HCT116 (cell line): Measurements from ENCODE around the gene CHKA. TPM values are rescaled to one million over a fixed set of nuclear protein-coding genes. Genes with fewer than 3 reads are reported as not detected.

Source experiments
- ATAC-seq: fragments of 200-7000 bp; cut with Tn5 transposase; 2 replicates; pipeline ENCODE4 v1.9.1; 2020; ENCODE audit warnings: mild to moderate bottlenecking, moderate library complexity
- BruUV-seq: library from RNA; stranded (reverse); fragments of 400-500 nt; replicated peaks from 2 replicates; lab custom pipeline; 2021; lab: Mats Ljungman, UMichigan
- CTCF ChIA-PET: fragments of 300-600 bp; sonication (Branson Sonifier 250); formaldehyde crosslinking; loops from one replicate; lab custom pipeline; 2021; ENCODE audit warnings: antibody characterized with exemption; lab: Charles Lee
- POLR2A ChIA-PET: fragments of 300-600, 350-600 bp; sonication (Branson Sonifier 250); formaldehyde crosslinking; loops from one replicate; lab custom pipeline; 2021; ENCODE audit warnings: antibody characterized with exemption; lab: Charles Lee
- RAD21 ChIA-PET, 2 experiments: fragments of 300-600 bp; sonication (Branson Sonifier 250); formaldehyde crosslinking; loops; one replicate each; lab custom pipeline; 2023; ENCODE audit warnings: low total read pairs in 2 of 2; ENCODE audit not compliant: uncharacterized antibody in 2 of 2, unreplicated experiment in 2 of 2, low non-redundant PET in 1 of 2; lab: Charles Lee
- DNase-seq: peaks from one replicate; pipeline ENCODE4 v3.0.0-alpha.2; 2010; ENCODE audit warnings: low read depth, low spot score
- H2AFZ ChIP-seq: fragments of 200-600 bp; shearing (Covaris generic), sonication (generic); 2 replicates; pipeline ENCODE4 v1.6.1; 2017; ENCODE audit warnings: low read depth, mixed run types, mixed read lengths, antibody characterized with exemption, low read length; ENCODE audit not compliant: poor library complexity, severe bottlenecking
- H3K27ac ChIP-seq: 2 replicates; pipeline ENCODE4 v1.5.1; 2012; ENCODE audit warnings: low read depth, low read length
- H3K27me3 ChIP-seq: fragments of 200-600 bp; sonication (generic); 2 replicates; pipeline ENCODE4 v1.6.1; 2016; ENCODE audit warnings: mixed run types, low read length, mixed read lengths; ENCODE audit not compliant: insufficient read depth
- H3K36me3 ChIP-seq, 2 experiments: fragments of 200-500 bp in 1 of 2; fragments of 200-600 bp in 1 of 2; sonication (Bioruptor generic) in 1 of 2; sonication (generic) in 1 of 2; 2 replicates each; pipeline versions ENCODE4 v1.5.1 to v1.6.1; 2014 to 2016; ENCODE audit warnings: low read length in 2 of 2, inconsistent platforms in 1 of 2, mixed read lengths in 1 of 2, mixed run types in 1 of 2; ENCODE audit not compliant: insufficient read depth in 2 of 2, control insufficient read depth in 1 of 2
- H3K4me1 ChIP-seq, 2 experiments: fragments of 200-600 bp in 1 of 2; sonication (generic) in 1 of 2; 2 replicates each; pipeline versions ENCODE4 v1.5.1 to v1.6.1; 2012 to 2017; ENCODE audit warnings: low read length in 2 of 2, inconsistent platforms in 1 of 2, mild to moderate bottlenecking in 1 of 2, mixed read lengths in 1 of 2, mixed run types in 1 of 2, moderate library complexity in 1 of 2; ENCODE audit not compliant: insufficient read depth in 2 of 2, control insufficient read depth in 1 of 2
- H3K4me2 ChIP-seq: fragments of 200-600 bp; sonication (generic); 2 replicates; pipeline ENCODE4 v1.6.1; 2017; ENCODE audit warnings: mixed run types, low read length, mixed read lengths
- H3K4me3 ChIP-seq, 2 experiments: fragments of 200-600 bp in 1 of 2; sonication (generic) in 1 of 2; replicated peaks in 1 of 2; 2 replicates each; pipeline ENCODE4 v1.5.1; 2011 to 2016; ENCODE audit warnings: low read length in 2 of 2, control low read depth in 1 of 2, low read depth in 1 of 2, mild to moderate bottlenecking in 1 of 2, mixed read lengths in 1 of 2, mixed run types in 1 of 2
- H3K79me2 ChIP-seq: fragments of 200-600 bp; sonication (generic); 2 replicates; pipeline ENCODE4 v1.6.1; 2017; ENCODE audit warnings: mild to moderate bottlenecking, mixed run types, low read length, moderate library complexity, mixed read lengths; ENCODE audit not compliant: insufficient read depth
- H3K9ac ChIP-seq: fragments of 200-600 bp; sonication (generic); 2 replicates; pipeline ENCODE4 v1.6.1; 2016; ENCODE audit warnings: low read length, mixed read lengths
- H3K9me2 ChIP-seq: fragments of 200-600 bp; sonication (generic), shearing (Covaris generic); 2 replicates; pipeline ENCODE4 v1.6.1; 2017; ENCODE audit warnings: mixed run types, mild to moderate bottlenecking, moderate library complexity; ENCODE audit not compliant: insufficient read depth
- H3K9me3 ChIP-seq, 2 experiments: fragments of 200-500 bp in 1 of 2; fragments of 200-600 bp in 1 of 2; sonication (Bioruptor generic) in 1 of 2; sonication (generic) in 1 of 2; 2 replicates each; pipeline ENCODE4 v1.6.1; 2014 to 2017; ENCODE audit warnings: low read length in 2 of 2, mixed read lengths in 2 of 2, inconsistent platforms in 1 of 2, low read depth in 1 of 2, mild to moderate bottlenecking in 1 of 2, mixed run types in 1 of 2, moderate library complexity in 1 of 2; ENCODE audit not compliant: control insufficient read depth in 1 of 2, insufficient read depth in 1 of 2
- H4K20me1 ChIP-seq: fragments of 200-600 bp; sonication (generic), shearing (Covaris generic); 2 replicates; pipeline ENCODE4 v1.6.1; 2017; ENCODE audit warnings: mixed run types, mild to moderate bottlenecking, moderate library complexity; ENCODE audit not compliant: insufficient read depth
- CBX3 ChIP-seq: IDR thresholded peaks from 2 replicates; pipeline ENCODE4 v1.6.1; 2012; ENCODE audit warnings: low read depth
- EGR1 ChIP-seq: IDR thresholded peaks from 2 replicates; pipeline ENCODE4 v1.6.1; 2012; ENCODE audit warnings: low read depth
- EZH2 ChIP-seq: fragments of 200-600 bp; sonication (generic); IDR thresholded peaks from 2 replicates; pipeline ENCODE4 v1.6.1; 2017; ENCODE audit warnings: antibody characterized with exemption, mixed run types
- EZH2phosphoT487 ChIP-seq: fragments of 200-600 bp; IDR thresholded peaks from 2 replicates; pipeline ENCODE4 v1.6.1; 2018; ENCODE audit warnings: antibody characterized with exemption, borderline replicate concordance
- POLR2A ChIP-seq: IDR thresholded peaks from 2 replicates; pipeline ENCODE4 v1.7.0; 2011; ENCODE audit warnings: borderline replicate concordance; ENCODE audit not compliant: insufficient read depth, insufficient read length; ENCODE audit errors: extremely low read depth
- POLR2AphosphoS5 ChIP-seq: IDR thresholded peaks from 2 replicates; pipeline ENCODE4 v1.6.1; 2011; ENCODE audit warnings: mild to moderate bottlenecking, low read depth, low read length, moderate library complexity
- RAD21 ChIP-seq: IDR thresholded peaks from 2 replicates; pipeline ENCODE4 v1.6.1; 2012; ENCODE audit warnings: low read depth, mild to moderate bottlenecking
- SIN3A ChIP-seq: IDR thresholded peaks from 2 replicates; pipeline ENCODE4 v1.6.1; 2012; ENCODE audit warnings: low read depth
- TCF7L2 ChIP-seq: IDR thresholded peaks from 2 replicates; pipeline ENCODE4 v1.7.0; 2011; ENCODE audit warnings: borderline replicate concordance, inconsistent platforms; ENCODE audit not compliant: insufficient read depth, insufficient read length; ENCODE audit errors: extremely low read depth
- YY1 ChIP-seq: IDR thresholded peaks from 2 replicates; pipeline ENCODE4 v1.6.1; 2011; ENCODE audit warnings: low read length, low read depth, moderate library complexity, mild to moderate bottlenecking; ENCODE audit not compliant: insufficient replicate concordance; ENCODE audit errors: extremely low read depth
- ZNF274 ChIP-seq: fragments of 200-500 bp; sonication (Bioruptor generic); IDR thresholded peaks from 2 replicates; pipeline ENCODE4 v1.6.1; 2014; ENCODE audit warnings: mild to moderate bottlenecking, low read depth, low read length, inconsistent platforms
- intact Hi-C: fragments of 100-400 bp; cut with micrococcal nuclease; formaldehyde crosslinking; loops from 2 replicates; pipeline ENCODE4 v1.10.0; 2022
- total RNA-seq: library from RNA; stranded (reverse); gene quantifications from one replicate; pipeline ENCODE4 v1.2.1, GENCODE V29; 2021; ENCODE audit not compliant: unreplicated experiment
- TF ChIP-seq, protein P1 (sequence below): IDR thresholded peaks from 2 replicates; pipeline ENCODE4 v1.6.1; 2011; ENCODE audit warnings: mild to moderate bottlenecking, low read length, moderate library complexity; ENCODE audit not compliant: insufficient replicate concordance; ENCODE audit errors: extremely low read depth

Gene CHKA
- total RNA-seq, 1 experiment from 2014 or later, result 33.1 TPM

DNA sequence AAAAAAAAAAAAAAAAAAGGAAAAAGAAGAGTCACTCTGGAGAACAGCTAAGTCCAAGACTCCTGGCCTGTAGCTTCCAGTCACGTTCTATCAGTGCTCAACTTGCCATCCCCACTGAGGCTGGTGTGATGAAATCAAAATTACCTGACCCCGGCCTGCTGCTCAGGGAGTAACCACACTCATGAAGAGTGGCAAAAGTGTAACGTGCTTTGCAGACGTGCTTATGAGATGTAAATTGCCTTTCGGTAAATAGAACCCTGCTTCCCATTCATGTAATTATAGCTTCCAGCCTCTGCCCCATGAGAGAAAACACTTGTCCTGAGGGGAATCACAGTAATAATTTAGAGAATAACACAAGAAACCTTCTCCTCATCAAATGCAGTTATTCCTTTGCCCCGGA is 28.2 kb upstream of the CHKA start:
- Histone ChIP-seq H3K9me3 (no peaks in the 10 kb centered on the region), H3K9ac (no peak overlapping the region), H2AFZ (no peak overlapping the region), H3K27me3 (no peaks in the 10 kb centered on the region), H4K20me1 (no peaks in the 10 kb centered on the region), H3K4me2 (no peak overlapping the region), H3K4me3 (no peak overlapping the region), H3K9me2 (no peaks in the 10 kb centered on the region), H3K4me1 (peaks cover 16 to 24% of the 10 kb centered on the region in 2 experiments; a peak in 3 of 4 replicates), H3K27ac (no peak overlapping the region), H3K36me3 (no peaks in the 10 kb centered on the region), H3K79me2 (no peaks in the 10 kb centered on the region)
- POLR2A ChIA-PET, result no interaction called here
- RAD21 ChIA-PET, result no interaction called here
- intact Hi-C loops, result no loop called here
- no TSS peak for BruUV-seq
- TF ChIP-seq CBX3 (no peak), YY1 (no peak), SIN3A (no peak), RAD21 (no peak), POLR2AphosphoS5 (no peak), TCF7L2 (no peak), EGR1 (no peak), ZNF274 (no peak), EZH2 (no peak), POLR2A (no peak), EZH2phosphoT487 (no peak)
- TF ChIP-seq, protein P1, sequence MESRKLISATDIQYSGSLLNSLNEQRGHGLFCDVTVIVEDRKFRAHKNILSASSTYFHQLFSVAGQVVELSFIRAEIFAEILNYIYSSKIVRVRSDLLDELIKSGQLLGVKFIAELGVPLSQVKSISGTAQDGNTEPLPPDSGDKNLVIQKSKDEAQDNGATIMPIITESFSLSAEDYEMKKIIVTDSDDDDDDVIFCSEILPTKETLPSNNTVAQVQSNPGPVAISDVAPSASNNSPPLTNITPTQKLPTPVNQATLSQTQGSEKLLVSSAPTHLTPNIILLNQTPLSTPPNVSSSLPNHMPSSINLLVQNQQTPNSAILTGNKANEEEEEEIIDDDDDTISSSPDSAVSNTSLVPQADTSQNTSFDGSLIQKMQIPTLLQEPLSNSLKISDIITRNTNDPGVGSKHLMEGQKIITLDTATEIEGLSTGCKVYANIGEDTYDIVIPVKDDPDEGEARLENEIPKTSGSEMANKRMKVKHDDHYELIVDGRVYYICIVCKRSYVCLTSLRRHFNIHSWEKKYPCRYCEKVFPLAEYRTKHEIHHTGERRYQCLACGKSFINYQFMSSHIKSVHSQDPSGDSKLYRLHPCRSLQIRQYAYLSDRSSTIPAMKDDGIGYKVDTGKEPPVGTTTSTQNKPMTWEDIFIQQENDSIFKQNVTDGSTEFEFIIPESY, result no peak
- no peak for ATAC-seq
- CTCF ChIA-PET, result no interaction called here
- no peak for DNase-seq
